HG03025 (cell line): ENCODE measurements around the gene USP22.
"Not testable (repeated sequence)": the region's sequence is repeated elsewhere in the genome, so short reads cannot be mapped to it uniquely, and the experiment has no call there.

Experiments
- ATAC-seq: cut with Tn5 transposase; IDR thresholded peaks from one replicate; pipeline ENCODE4 v1.9.1; 2021; ENCODE audit warnings: mild to moderate bottlenecking, moderate library complexity; ENCODE audit not compliant: unreplicated experiment, low FRiP score

USP22 gene

GRCh38 chr17:20991276-20992037, 51.4 kb downstream of the USP22 start:
- ATAC-seq, result no peak

GRCh38 chr17:20989991-20990855, 52.6 kb downstream of the USP22 start:
- no peak for ATAC-seq

GRCh38 chr17:20989481-20989880, 53.3 kb downstream of the USP22 start:
- no peak for ATAC-seq

- ATAC-seq, result no peak
Observed at GRCh38 chr17:20988896-20989295, 53.9 kb downstream of the USP22 start.

GRCh38 chr17:20988001-20988636, 54.7 kb downstream of the USP22 start:
- no peak for ATAC-seq

- no peak for ATAC-seq
Observed at GRCh38 chr17:20987511-20987910, 55.3 kb downstream of the USP22 start.

GRCh38 chr17:20986767-20987510, 55.9 kb downstream of the USP22 start:
- no peak for ATAC-seq

GRCh38 chr17:20983359-20983637, 59.5 kb downstream of the USP22 start:
- no peak for ATAC-seq

GRCh38 chr17:20982589-20983358, 60.0 kb downstream of the USP22 start:
- ATAC-seq, result no peak

- ATAC-seq, result no peak
Observed at GRCh38 chr17:20981046-20981920, 61.5 kb downstream of the USP22 start.

- no peak for ATAC-seq
Observed at GRCh38 chr17:20979792-20980083, 63.1 kb downstream of the USP22 start.

GRCh38 chr17:20979007-20979791, 63.6 kb downstream of the USP22 start:
- ATAC-seq, result not testable (repeated sequence)

- ATAC-seq, result not testable (repeated sequence)
Observed at GRCh38 chr17:20977609-20978253, 65.1 kb downstream of the USP22 start.

- ATAC-seq, result no peak
Observed at GRCh38 chr17:20975566-20975965, 67.2 kb downstream of the USP22 start.

GRCh38 chr17:20970329-20970728, 72.5 kb downstream of the USP22 start:
- ATAC-seq, result no peak

- ATAC-seq, result no peak
Observed at GRCh38 chr17:20968913-20969616, 73.7 kb downstream of the USP22 start.

GRCh38 chr17:20967776-20968175, 75.0 kb downstream of the USP22 start:
- ATAC-seq, result no peak
